CD4-positive, alpha-beta T cell (primary cell): ENCODE data around the gene DTNB. TPM values are rescaled to one million over a fixed set of nuclear protein-coding genes. Genes with fewer than 3 reads are reported as not detected.
"Not testable (repeated sequence)": the region's sequence is repeated elsewhere in the genome, so short reads cannot be mapped to it uniquely, and the experiment has no call there.

Experiments used
- ATAC-seq: fragments of 200-7000 bp; cut with Tn5 transposase; one replicate; pipeline ENCODE4 v1.10.0; 2022; ENCODE audit warnings: mild to moderate bottlenecking; ENCODE audit not compliant: poor library complexity
- CTCF ChIA-PET: fragments of 350-600 bp; sonication (Branson Sonifier 250); formaldehyde crosslinking; loops from one replicate; lab custom pipeline; 2021; ENCODE audit warnings: antibody characterized with exemption, inconsistent platforms; lab: Charles Lee
- POLR2A ChIA-PET: fragments of 350-600 bp; sonication (Branson Sonifier 250); formaldehyde crosslinking; loops from one replicate; lab custom pipeline; 2021; ENCODE audit warnings: antibody characterized with exemption, inconsistent platforms; lab: Charles Lee
- DNase-seq, 14 experiments: peaks; one replicate each; pipeline ENCODE4 v3.0.0-alpha.2; 2013 to 2020; ENCODE audit warnings: mixed read lengths in 2 of 14
- H3K27ac ChIP-seq, 2 donors: one replicate each; pipeline versions ENCODE4 v1.5.1 to v1.7.0; 2013; ENCODE audit warnings: low read length in 2 of 2, low read depth in 1 of 2, mild to moderate bottlenecking in 1 of 2
- H3K27me3 ChIP-seq, 2 experiments: 1 replicate in 1 of 2; 2 replicates in 1 of 2; pipeline versions ENCODE4 v1.6.1 to v1.7.0; 2013; ENCODE audit warnings: low read length in 2 of 2, control low read depth in 1 of 2, mild to moderate bottlenecking in 1 of 2, moderate library complexity in 1 of 2; ENCODE audit not compliant: insufficient read depth in 2 of 2, control insufficient read depth in 1 of 2
- H3K36me3 ChIP-seq: one replicate; pipeline ENCODE4 v1.6.1; 2013; ENCODE audit warnings: low read length, control low read depth; ENCODE audit not compliant: insufficient read depth
- H3K4me1 ChIP-seq: one replicate; pipeline ENCODE4 v1.6.1; 2013; ENCODE audit warnings: low read length, control low read depth; ENCODE audit not compliant: insufficient read depth
- H3K4me3 ChIP-seq: one replicate; pipeline ENCODE4 v1.5.1; 2013; ENCODE audit warnings: mild to moderate bottlenecking, low read length, moderate library complexity
- H3K9me3 ChIP-seq, 2 experiments: 1 replicate in 1 of 2; 2 replicates in 1 of 2; pipeline versions ENCODE4 v1.6.1 to v1.7.0; 2013; ENCODE audit warnings: low read length in 2 of 2, mild to moderate bottlenecking in 2 of 2, control low read depth in 1 of 2, moderate library complexity in 1 of 2; ENCODE audit not compliant: control insufficient read depth in 1 of 2, insufficient read depth in 1 of 2
- H3K27ac Mint-ChIP-seq: one replicate; pipeline ENCODE4 v1.8.0; 2020; ENCODE audit warnings: mixed read lengths
- H3K27me3 Mint-ChIP-seq: one replicate; pipeline ENCODE4 v1.8.0; 2021; ENCODE audit warnings: mixed read lengths
- H3K36me3 Mint-ChIP-seq: one replicate; pipeline ENCODE4 v1.8.0; 2021; ENCODE audit warnings: low read depth, mixed read lengths
- H3K4me1 Mint-ChIP-seq: one replicate; pipeline ENCODE4 v1.8.0; 2021; ENCODE audit warnings: low read depth, mixed read lengths
- H3K4me3 Mint-ChIP-seq: one replicate; pipeline ENCODE4 v1.8.0; 2020; ENCODE audit warnings: mild to moderate bottlenecking, mixed read lengths
- H3K9me3 Mint-ChIP-seq: one replicate; pipeline ENCODE4 v1.8.0; 2020; ENCODE audit warnings: mixed read lengths
- intact Hi-C, 2 experiments: fragments of 100-400 bp; cut with DNase I in 1 of 2; cut with micrococcal nuclease in 1 of 2; formaldehyde crosslinking; loops; one replicate each; pipeline versions ENCODE4 v1.15.1 to v1.9.0; 2023 to 2025; cut with DNase I, micrococcal nuclease
- total RNA-seq, 174 experiments: library from RNA in 2 of 174; stranded (reverse) in 2 of 174; gene quantifications; one replicate each; pipeline ENCODE4 v1.2.3 and lab custom pipeline; 2021 to 2026
- TF ChIP-seq, protein P1 (sequence below): fragments of 200-600 bp; IDR thresholded peaks from one replicate; pipeline ENCODE4 v1.8.0; 2022; ENCODE audit warnings: antibody characterized with exemption, mild to moderate bottlenecking

The DTNB gene
- total RNA-seq, 2 experiments from 2014 or later = 30.1 to 33.6 TPM

DNA sequence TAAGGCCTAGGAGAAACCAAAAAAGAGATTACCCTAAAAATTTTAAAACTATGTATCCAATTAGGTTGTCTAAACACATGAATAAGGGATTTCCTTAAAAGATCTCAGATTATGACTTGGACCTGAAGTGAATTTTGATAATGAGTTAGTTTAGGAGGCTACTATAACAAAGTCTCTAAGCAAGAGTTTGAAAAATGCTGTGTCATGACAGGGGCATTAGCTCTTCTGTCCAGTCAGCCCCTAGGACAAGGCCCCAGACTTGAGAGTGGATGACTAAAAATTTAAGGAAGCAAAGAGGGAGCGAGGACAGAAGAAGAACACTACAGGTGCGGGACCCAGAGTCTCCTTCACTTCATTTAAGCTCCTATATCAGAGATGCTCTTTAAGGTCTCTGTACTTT, 135.9 kb downstream of the DTNB start:
- no peaks in the 10 kb centered on the region for H3K9me3 Mint-ChIP-seq
- intact Hi-C loops = no loop called here
- CTCF ChIA-PET = interaction anchor here (0.5 kb wide), 2 partner anchors 952 to 1622 kb away, joined by 3 to 5 read pairs; no protein-coding TSS in a partner anchor

DNA sequence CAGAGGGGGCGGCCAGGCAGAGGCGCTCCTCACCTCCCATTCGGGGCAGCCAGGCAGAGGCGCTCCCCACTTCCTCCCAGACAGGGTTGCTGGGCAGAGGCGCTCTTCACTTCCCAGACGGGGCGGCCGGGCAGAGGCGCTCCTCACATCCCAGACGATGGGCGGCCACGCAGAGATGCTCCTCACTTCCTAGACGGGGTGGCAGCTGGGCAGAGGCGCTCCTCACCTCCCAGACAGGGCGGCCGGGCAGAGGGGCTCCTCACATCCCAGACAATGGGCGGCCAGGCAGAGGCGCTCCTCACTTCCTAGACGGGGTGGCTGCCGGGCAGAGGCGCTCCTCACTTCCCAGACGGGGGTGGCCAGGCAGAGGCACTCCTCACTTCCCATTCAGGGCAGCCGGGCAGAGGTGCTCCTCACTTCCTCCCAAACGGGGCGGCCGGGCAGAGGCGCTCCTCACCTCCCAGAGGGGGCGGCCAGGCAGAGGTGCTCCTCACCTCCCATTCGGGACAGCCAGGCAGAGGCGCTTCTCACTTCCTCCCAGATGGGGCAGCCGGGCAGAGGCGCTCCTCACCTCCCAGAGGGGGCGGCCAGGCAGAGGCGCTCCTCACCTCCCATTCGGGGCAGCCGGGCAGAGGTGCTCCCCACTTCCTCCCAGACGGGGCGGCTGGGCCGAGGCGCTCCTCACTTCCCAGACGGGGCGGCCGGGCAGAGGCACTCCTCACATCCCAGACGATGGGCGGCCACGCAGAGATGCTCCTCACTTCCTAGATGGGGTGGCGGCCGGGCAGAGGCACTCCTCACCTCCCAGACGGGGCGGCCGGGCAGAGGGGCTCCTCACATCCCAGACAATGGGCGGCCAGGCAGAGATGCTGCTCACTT, 137.7 kb downstream of the DTNB start:
- peaks cover 0 to 21% of the 10 kb centered on the region in 2 experiments for H3K9me3 ChIP-seq
- H3K27ac Mint-ChIP-seq, H3K36me3 ChIP-seq, ATAC-seq, DNase-seq, H3K4me3 ChIP-seq, H3K27me3 ChIP-seq, CTCF ChIA-PET, H3K4me1 Mint-ChIP-seq, H3K9me3 Mint-ChIP-seq, H3K4me1 ChIP-seq, H3K4me3 Mint-ChIP-seq, H3K27me3 Mint-ChIP-seq, POLR2A ChIA-PET, H3K27ac ChIP-seq, intact Hi-C loops: not testable (repeated sequence)
- peaks cover 15% of the 10 kb centered on the region for H3K36me3 Mint-ChIP-seq

More for the DNA sequence above, 135.9 kb downstream of the DTNB start:
- Histone ChIP-seq H3K9me3 (peaks cover 0 to 21% of the 10 kb centered on the region in 2 experiments), H3K36me3 (no peaks in the 10 kb centered on the region), H3K27ac (no peak overlapping the region), H3K4me3 (no peak overlapping the region), H3K4me1 (no peaks in the 10 kb centered on the region), H3K27me3 (no peaks in the 10 kb centered on the region)
- TF ChIP-seq, protein P1, sequence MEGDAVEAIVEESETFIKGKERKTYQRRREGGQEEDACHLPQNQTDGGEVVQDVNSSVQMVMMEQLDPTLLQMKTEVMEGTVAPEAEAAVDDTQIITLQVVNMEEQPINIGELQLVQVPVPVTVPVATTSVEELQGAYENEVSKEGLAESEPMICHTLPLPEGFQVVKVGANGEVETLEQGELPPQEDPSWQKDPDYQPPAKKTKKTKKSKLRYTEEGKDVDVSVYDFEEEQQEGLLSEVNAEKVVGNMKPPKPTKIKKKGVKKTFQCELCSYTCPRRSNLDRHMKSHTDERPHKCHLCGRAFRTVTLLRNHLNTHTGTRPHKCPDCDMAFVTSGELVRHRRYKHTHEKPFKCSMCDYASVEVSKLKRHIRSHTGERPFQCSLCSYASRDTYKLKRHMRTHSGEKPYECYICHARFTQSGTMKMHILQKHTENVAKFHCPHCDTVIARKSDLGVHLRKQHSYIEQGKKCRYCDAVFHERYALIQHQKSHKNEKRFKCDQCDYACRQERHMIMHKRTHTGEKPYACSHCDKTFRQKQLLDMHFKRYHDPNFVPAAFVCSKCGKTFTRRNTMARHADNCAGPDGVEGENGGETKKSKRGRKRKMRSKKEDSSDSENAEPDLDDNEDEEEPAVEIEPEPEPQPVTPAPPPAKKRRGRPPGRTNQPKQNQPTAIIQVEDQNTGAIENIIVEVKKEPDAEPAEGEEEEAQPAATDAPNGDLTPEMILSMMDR = no peak
- Mint-ChIP-seq H3K27ac (no peak overlapping the region), H3K36me3 (peaks cover 15% of the 10 kb centered on the region), H3K4me1 (no peaks in the 10 kb centered on the region), H3K27me3 (no peaks in the 10 kb centered on the region), H3K4me3 (no peak overlapping the region)
- no peak for DNase-seq
- POLR2A ChIA-PET = no interaction called here
- no peak for ATAC-seq

DNA sequence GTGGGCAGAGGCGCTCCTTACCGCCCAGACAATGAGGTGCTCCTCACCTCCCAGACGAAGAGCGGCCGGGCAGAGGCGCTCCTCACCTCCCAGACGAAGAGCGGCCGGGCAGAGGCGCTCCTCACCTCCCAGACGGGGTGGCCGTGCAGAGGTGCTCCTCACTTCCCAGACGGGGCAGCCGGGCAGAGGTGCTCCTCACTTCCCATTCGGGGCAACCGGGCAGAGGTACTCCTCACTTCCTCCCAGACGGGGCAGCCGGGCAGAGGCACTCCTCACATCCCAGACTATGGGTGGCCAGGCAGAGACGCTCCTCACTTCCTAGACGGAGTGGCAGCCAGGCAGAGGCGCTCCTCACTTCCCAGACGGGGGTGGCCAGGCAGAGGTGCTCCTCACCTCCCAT, 138.4 kb downstream of the DTNB start:
- ATAC-seq, DNase-seq, H3K4me3 Mint-ChIP-seq, H3K27ac Mint-ChIP-seq, H3K27me3 ChIP-seq, H3K4me3 ChIP-seq, H3K4me1 ChIP-seq, intact Hi-C loops, H3K27me3 Mint-ChIP-seq, CTCF ChIA-PET, H3K9me3 Mint-ChIP-seq, POLR2A ChIA-PET, H3K27ac ChIP-seq, H3K4me1 Mint-ChIP-seq, H3K36me3 ChIP-seq: not testable (repeated sequence)
- peaks cover 15% of the 10 kb centered on the region for H3K36me3 Mint-ChIP-seq
- peaks cover 0 to 21% of the 10 kb centered on the region in 2 experiments for H3K9me3 ChIP-seq

DNA sequence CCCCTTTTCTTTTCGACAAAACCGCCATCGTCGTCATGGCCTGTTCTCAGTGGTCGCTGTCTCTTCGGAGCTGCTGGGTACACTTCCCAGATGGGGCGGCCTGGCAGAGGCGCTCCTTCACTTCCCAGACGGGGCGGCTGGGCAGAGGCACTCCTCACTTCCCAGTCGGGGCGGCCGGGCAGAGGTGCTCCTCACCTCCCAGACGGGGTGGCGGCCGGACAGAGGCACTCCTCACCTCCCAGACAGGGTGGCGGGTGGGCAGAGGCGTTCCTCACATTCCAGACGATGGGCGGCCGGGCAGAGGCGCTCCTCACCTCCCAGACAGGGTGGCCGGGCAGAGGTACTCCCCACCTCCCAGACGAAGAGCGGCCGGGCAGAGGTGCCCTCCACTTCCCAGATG, 138.9 kb downstream of the DTNB start:
- no peak overlapping the region for H3K4me3 ChIP-seq
- Mint-ChIP-seq H3K9me3 (no peaks in the 10 kb centered on the region), H3K27ac (no peak overlapping the region), H3K4me3 (no peak overlapping the region), H3K27me3 (no peaks in the 10 kb centered on the region), H3K4me1 (peaks cover 6% of the 10 kb centered on the region), H3K36me3 (peaks cover 19% of the 10 kb centered on the region)
- CTCF ChIA-PET = no interaction called here
- H3K36me3 ChIP-seq = no peaks in the 10 kb centered on the region
- intact Hi-C loops = no loop called here
- no peaks in the 10 kb centered on the region for H3K4me1 ChIP-seq
- no peak overlapping the region for H3K27ac ChIP-seq
- ATAC-seq = no peak
- no peak for DNase-seq
- no peaks in the 10 kb centered on the region for H3K27me3 ChIP-seq
- H3K9me3 ChIP-seq = peaks cover 0 to 21% of the 10 kb centered on the region in 2 experiments
- POLR2A ChIA-PET = no interaction called here
- TF ChIP-seq, protein P1 = no peak

DNA sequence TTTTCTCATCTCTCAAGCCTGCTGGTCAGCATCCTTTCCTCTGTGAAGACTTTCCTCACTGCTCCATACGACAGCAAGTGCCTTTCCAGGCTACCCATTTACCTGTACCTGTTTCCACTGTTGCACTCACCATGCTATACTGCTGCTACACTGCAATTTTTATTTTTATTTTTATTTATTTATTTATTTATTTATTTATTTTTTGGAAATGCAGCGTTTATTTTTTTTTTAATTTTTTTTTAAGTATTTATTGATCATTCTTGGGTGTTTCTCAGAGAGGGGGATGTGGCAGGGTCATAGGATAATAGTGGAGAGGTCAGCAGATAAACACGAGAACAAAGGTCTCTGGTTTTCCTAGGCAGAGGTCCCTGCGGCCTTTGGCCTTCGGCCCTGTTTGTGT, 139.6 kb downstream of the DTNB start:
- H3K36me3 ChIP-seq, H3K9me3 Mint-ChIP-seq, H3K27ac ChIP-seq, H3K4me1 ChIP-seq, CTCF ChIA-PET, H3K27me3 ChIP-seq, ATAC-seq, intact Hi-C loops, H3K4me1 Mint-ChIP-seq, H3K27me3 Mint-ChIP-seq, H3K4me3 Mint-ChIP-seq, H3K4me3 ChIP-seq, DNase-seq, H3K27ac Mint-ChIP-seq, POLR2A ChIA-PET: not testable (repeated sequence)
- peaks cover 0 to 21% of the 10 kb centered on the region in 2 experiments for H3K9me3 ChIP-seq
- H3K36me3 Mint-ChIP-seq = peaks cover 25% of the 10 kb centered on the region
